ENCODE data around the gene TLR6.

TLR6 gene

DNA sequence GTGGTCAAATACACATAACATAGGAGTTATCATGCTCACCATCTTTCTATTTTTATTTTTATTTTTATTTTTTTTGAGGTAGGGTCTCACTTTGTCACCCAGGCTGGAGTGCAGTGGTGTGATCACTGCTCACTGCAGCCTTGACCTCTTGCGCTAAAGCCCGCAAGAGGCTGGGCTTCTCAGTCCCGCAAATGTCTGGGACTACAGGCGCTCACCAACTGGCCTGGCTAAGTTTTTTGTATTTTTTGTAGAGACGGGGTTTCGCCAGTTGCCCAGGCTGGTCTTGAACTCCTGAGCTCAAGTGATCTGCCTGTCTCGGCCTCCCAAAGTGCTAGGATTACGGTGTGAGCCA, 73.5 kb downstream of the TLR6 start:
- Histone ChIP-seq H4K91ac (ENCODE audit: low read length) (no peak overlapping the region), H4K8ac (ENCODE audit: low read length) (no peak overlapping the region), H2AFZ (ENCODE audit: low read depth, low read length) (no peak overlapping the region), H3K4me2 (ENCODE audit: low read length, poor library complexity, severe bottlenecking) (no peak overlapping the region), H2AK5ac (ENCODE audit: low read length, severe bottlenecking) (no peak overlapping the region), H3K18ac (ENCODE audit: low read depth in 1 of 2, low read length in 2 of 2) (no peak overlapping the region), H3K4me1 (ENCODE audit: control insufficient read depth, insufficient read depth, low read depth, low read length) (peaks cover 2% of the 10 kb centered on the region), H2BK15ac (ENCODE audit: low read depth, poor library complexity, severe bottlenecking) (no peak overlapping the region), H3K14ac (ENCODE audit: low read length in 2 of 2) (no peak overlapping the region), H3K9me3 (ENCODE audit: control insufficient read depth, low read length) (no peaks in the 10 kb centered on the region), H2BK120ac (ENCODE audit: low read depth, low read length) (no peak overlapping the region), H2BK12ac (ENCODE audit: low read length in 2 of 2) (no peak overlapping the region), H3K36me3 (ENCODE audit: control insufficient read depth in 1 of 2, insufficient read depth in 2 of 2, low read depth in 1 of 2, low read length in 2 of 2) (no peaks in the 10 kb centered on the region), H3K9ac (ENCODE audit: low read length) (no peak overlapping the region), H3K79me1 (replicated peaks; ENCODE audit: low read length, poor library complexity, severe bottlenecking) (no peaks in the 10 kb centered on the region), H3K4me3 (ENCODE audit: insufficient read depth in 1 of 2, low read depth in 1 of 2, low read length in 2 of 2) (no peak overlapping the region), H3K4ac (ENCODE audit: low read depth in 1 of 2, low read length in 2 of 2) (no peak overlapping the region), H3K27me3 (ENCODE audit: control insufficient read depth in 1 of 2, insufficient read depth in 1 of 2, low read length in 2 of 2) (no peaks in the 10 kb centered on the region), H2BK5ac (ENCODE audit: low read depth, low read length, poor library complexity, severe bottlenecking) (no peak overlapping the region), H3K27ac (ENCODE audit: low read length, poor library complexity, severe bottlenecking) (no peak overlapping the region), H3K23ac (ENCODE audit: low read length in 2 of 2) (no peak overlapping the region)
- no peak for DNase-seq
- 76% methylated on average over 8 of the region's 8 CpGs for WGBS

DNA sequence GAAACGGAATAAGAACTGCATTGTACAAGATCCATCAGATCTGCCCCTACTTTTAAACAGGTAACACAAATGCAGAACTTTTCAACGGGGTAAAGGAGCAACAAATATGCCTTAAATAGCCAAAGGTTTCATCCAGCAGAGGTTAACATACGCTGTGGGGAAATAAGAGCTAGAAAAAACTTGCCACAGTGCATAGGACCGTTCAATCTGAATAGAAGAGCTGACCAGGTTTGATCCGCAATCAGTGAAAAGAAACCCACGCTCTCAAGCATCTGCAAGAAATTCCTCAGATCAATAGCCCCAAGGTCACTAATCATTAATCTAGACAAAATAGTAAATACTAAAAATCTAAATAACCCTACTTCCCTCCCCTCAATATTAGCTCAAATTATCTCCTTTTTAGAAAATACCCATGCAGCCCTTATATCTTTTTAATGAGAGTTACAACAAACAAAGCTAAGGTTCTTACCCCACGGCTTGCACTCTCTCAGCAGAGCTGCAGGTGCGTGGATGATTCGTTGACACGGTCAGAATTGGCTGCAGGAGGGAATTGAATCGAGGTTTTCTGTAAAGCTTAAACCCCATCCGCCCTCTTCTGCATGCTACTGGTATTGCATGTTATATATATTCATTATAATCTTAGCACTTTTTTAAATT, 74.0 kb downstream of the TLR6 start, which contains the start of gene TLR10:
Gene TLR10 (minus strand): TSS at position 539 of the 657 bp plus-strand sequence. CDS start 7,400 bp downstream, outside the sequence.
- 57% methylated on average over 10 of the region's 12 CpGs for WGBS
- H3K9ac ChIP-seq (ENCODE audit: low read length) = no peak within 1 kb of the TSS
- H3K18ac ChIP-seq (ENCODE audit: low read depth in 1 of 2, low read length in 2 of 2) = no peak within 1 kb of the TSS
- no peak within 1 kb of the TSS for H3K4ac ChIP-seq (ENCODE audit: low read depth in 1 of 2, low read length in 2 of 2)
- H2BK12ac ChIP-seq (ENCODE audit: low read length in 2 of 2) = no peak within 1 kb of the TSS
- no peaks in the 10 kb centered on the region for H3K36me3 ChIP-seq (ENCODE audit: control insufficient read depth in 1 of 2, insufficient read depth in 2 of 2, low read depth in 1 of 2, low read length in 2 of 2)
- no peaks in the 10 kb centered on the region for H3K79me1 ChIP-seq (replicated peaks; ENCODE audit: low read length, poor library complexity, severe bottlenecking)
- no peaks in the 10 kb centered on the region for H3K9me3 ChIP-seq (ENCODE audit: control insufficient read depth, low read length)
- no peak within 1 kb of the TSS for H2AK5ac ChIP-seq (ENCODE audit: low read length, severe bottlenecking)
- H3K4me3 ChIP-seq (ENCODE audit: insufficient read depth in 1 of 2, low read depth in 1 of 2, low read length in 2 of 2) = no peak within 1 kb of the TSS
- H2AFZ ChIP-seq (ENCODE audit: low read depth, low read length) = no peak within 1 kb of the TSS
- H3K27ac ChIP-seq (ENCODE audit: low read length, poor library complexity, severe bottlenecking) = no peak within 1 kb of the TSS
- no peak within 1 kb of the TSS for H2BK5ac ChIP-seq (ENCODE audit: low read depth, low read length, poor library complexity, severe bottlenecking)
- peak within 1 kb of the TSS; percentile 34 for H3K4me2 ChIP-seq (ENCODE audit: low read length, poor library complexity, severe bottlenecking)
- DNase-seq = peak; percentile 49
- H3K4me1 ChIP-seq (ENCODE audit: control insufficient read depth, insufficient read depth, low read depth, low read length) = no peaks in the 10 kb centered on the region
- H2BK15ac ChIP-seq (ENCODE audit: low read depth, poor library complexity, severe bottlenecking) = no peak within 1 kb of the TSS
- H2BK120ac ChIP-seq (ENCODE audit: low read depth, low read length) = no peak within 1 kb of the TSS
- no peak within 1 kb of the TSS for H3K23ac ChIP-seq (ENCODE audit: low read length in 2 of 2)
- H4K8ac ChIP-seq (ENCODE audit: low read length) = no peak within 1 kb of the TSS
- no peak within 1 kb of the TSS for H3K14ac ChIP-seq (ENCODE audit: low read length in 2 of 2)
- H4K91ac ChIP-seq (ENCODE audit: low read length) = no peak within 1 kb of the TSS
- H3K27me3 ChIP-seq (ENCODE audit: control insufficient read depth in 1 of 2, insufficient read depth in 1 of 2, low read length in 2 of 2) = no peaks in the 10 kb centered on the region

DNA sequence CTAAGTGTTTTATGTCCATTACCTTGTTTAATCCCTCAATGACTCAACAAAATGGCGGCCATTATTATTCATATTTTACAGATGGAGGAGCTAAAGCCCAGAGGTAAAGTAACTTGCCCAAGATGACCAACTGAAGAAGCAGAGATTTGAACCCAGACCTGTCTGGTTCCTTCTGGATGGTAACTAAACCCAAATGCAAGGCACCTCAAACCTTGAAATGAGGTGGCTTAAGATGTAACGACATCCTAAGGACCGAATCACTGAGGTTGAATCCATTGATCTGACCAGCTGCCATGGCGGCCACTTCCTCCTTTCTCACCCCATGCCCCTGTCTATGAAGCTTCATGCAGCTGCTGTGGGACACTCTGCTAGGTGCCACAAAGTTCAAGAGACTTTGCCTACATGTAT, 74.8 kb downstream of the TLR6 start:
- no peak overlapping the region for H3K27ac ChIP-seq (ENCODE audit: low read length, poor library complexity, severe bottlenecking)
- 96% methylated on average over 4 of the region's 4 CpGs for WGBS
- H4K91ac ChIP-seq (ENCODE audit: low read length) = no peak overlapping the region

DNA sequence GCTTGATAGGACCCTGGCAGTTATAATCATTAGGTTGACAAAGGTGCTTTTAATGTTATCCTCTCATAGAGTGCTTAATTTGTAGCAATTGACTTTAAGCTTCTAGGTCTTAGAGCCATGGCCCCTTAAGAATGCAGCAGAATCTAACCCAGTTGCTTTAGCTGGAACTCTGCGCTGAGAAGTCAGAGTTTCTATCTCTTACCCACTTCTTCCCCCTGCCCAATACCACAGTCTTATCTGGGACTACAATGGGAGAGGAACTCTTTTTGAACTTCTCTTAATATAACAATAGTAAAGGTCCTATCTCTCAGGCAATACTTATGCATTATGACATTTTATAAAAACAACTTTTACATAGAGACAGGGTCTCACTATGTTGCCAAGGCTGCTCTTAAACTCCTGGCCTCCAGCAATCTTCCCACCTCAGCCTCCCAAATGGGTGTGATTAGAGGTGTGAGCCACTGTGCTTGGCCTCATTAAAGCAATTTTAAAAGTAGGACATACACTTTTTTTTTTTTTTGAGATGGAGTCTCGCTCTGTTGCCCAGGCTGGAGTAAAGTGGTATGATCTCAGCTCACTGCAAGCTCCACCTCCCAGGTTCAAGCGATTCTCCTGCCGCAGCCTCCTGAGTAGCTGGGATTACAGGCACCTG, 75.7 kb downstream of the TLR6 start:
- no peak for DNase-seq
- Histone ChIP-seq H3K4ac (ENCODE audit: low read depth in 1 of 2, low read length in 2 of 2) (no peak overlapping the region), H3K79me1 (replicated peaks; ENCODE audit: low read length, poor library complexity, severe bottlenecking) (no peaks in the 10 kb centered on the region), H3K4me2 (ENCODE audit: low read length, poor library complexity, severe bottlenecking) (no peak overlapping the region), H2BK5ac (ENCODE audit: low read depth, low read length, poor library complexity, severe bottlenecking) (no peak overlapping the region), H3K14ac (ENCODE audit: low read length in 2 of 2) (no peak overlapping the region), H3K36me3 (ENCODE audit: control insufficient read depth in 1 of 2, insufficient read depth in 2 of 2, low read depth in 1 of 2, low read length in 2 of 2) (no peaks in the 10 kb centered on the region), H3K4me3 (ENCODE audit: insufficient read depth in 1 of 2, low read depth in 1 of 2, low read length in 2 of 2) (no peak overlapping the region), H4K8ac (ENCODE audit: low read length) (no peak overlapping the region), H3K27ac (ENCODE audit: low read length, poor library complexity, severe bottlenecking) (no peak overlapping the region), H3K27me3 (ENCODE audit: control insufficient read depth in 1 of 2, insufficient read depth in 1 of 2, low read length in 2 of 2) (no peaks in the 10 kb centered on the region), H3K18ac (ENCODE audit: low read depth in 1 of 2, low read length in 2 of 2) (no peak overlapping the region), H2BK120ac (ENCODE audit: low read depth, low read length) (no peak overlapping the region), H2BK15ac (ENCODE audit: low read depth, poor library complexity, severe bottlenecking) (no peak overlapping the region), H3K23ac (ENCODE audit: low read length in 2 of 2) (no peak overlapping the region), H2AK5ac (ENCODE audit: low read length, severe bottlenecking) (no peak overlapping the region), H3K9me3 (ENCODE audit: control insufficient read depth, low read length) (no peaks in the 10 kb centered on the region), H2BK12ac (ENCODE audit: low read length in 2 of 2) (no peak overlapping the region), H3K4me1 (ENCODE audit: control insufficient read depth, insufficient read depth, low read depth, low read length) (no peaks in the 10 kb centered on the region), H3K9ac (ENCODE audit: low read length) (no peak overlapping the region), H4K91ac (ENCODE audit: low read length) (no peak overlapping the region), H2AFZ (ENCODE audit: low read depth, low read length) (no peak overlapping the region)
- WGBS = 93% methylated on average over 3 of the region's 4 CpGs

More for the DNA sequence above, 74.8 kb downstream of the TLR6 start:
- Histone ChIP-seq H2BK5ac (ENCODE audit: low read depth, low read length, poor library complexity, severe bottlenecking) (no peak overlapping the region), H3K14ac (ENCODE audit: low read length in 2 of 2) (no peak overlapping the region), H3K4me2 (ENCODE audit: low read length, poor library complexity, severe bottlenecking) (no peak overlapping the region), H3K18ac (ENCODE audit: low read depth in 1 of 2, low read length in 2 of 2) (no peak overlapping the region), H3K23ac (ENCODE audit: low read length in 2 of 2) (no peak overlapping the region), H2AFZ (ENCODE audit: low read depth, low read length) (no peak overlapping the region), H3K36me3 (ENCODE audit: control insufficient read depth in 1 of 2, insufficient read depth in 2 of 2, low read depth in 1 of 2, low read length in 2 of 2) (no peaks in the 10 kb centered on the region), H3K4me1 (ENCODE audit: control insufficient read depth, insufficient read depth, low read depth, low read length) (no peaks in the 10 kb centered on the region), H3K79me1 (replicated peaks; ENCODE audit: low read length, poor library complexity, severe bottlenecking) (no peaks in the 10 kb centered on the region), H3K4ac (ENCODE audit: low read depth in 1 of 2, low read length in 2 of 2) (no peak overlapping the region), H2BK120ac (ENCODE audit: low read depth, low read length) (no peak overlapping the region), H2BK12ac (ENCODE audit: low read length in 2 of 2) (no peak overlapping the region), H3K4me3 (ENCODE audit: insufficient read depth in 1 of 2, low read depth in 1 of 2, low read length in 2 of 2) (no peak overlapping the region), H2BK15ac (ENCODE audit: low read depth, poor library complexity, severe bottlenecking) (no peak overlapping the region), H2AK5ac (ENCODE audit: low read length, severe bottlenecking) (no peak overlapping the region), H3K27me3 (ENCODE audit: control insufficient read depth in 1 of 2, insufficient read depth in 1 of 2, low read length in 2 of 2) (no peaks in the 10 kb centered on the region), H3K9me3 (ENCODE audit: control insufficient read depth, low read length) (no peaks in the 10 kb centered on the region), H3K9ac (ENCODE audit: low read length) (no peak overlapping the region), H4K8ac (ENCODE audit: low read length) (no peak overlapping the region)
- DNase-seq = no peak

Data from mesenchymal stem cell (in vitro differentiated cells and primary cell).